Osteocyte (in vitro differentiated cells): ENCODE results near the gene HIGD2A. TPM values are rescaled to one million over a fixed set of nuclear protein-coding genes. Genes with fewer than 3 reads are reported as not detected.

Experiments used
- DNase-seq: peaks from one replicate; pipeline ENCODE4 v3.0.0; 2021; ENCODE audit warnings: mixed read lengths; ENCODE audit not compliant: unreplicated experiment; ENCODE audit errors: extremely low spot score
- H3K27ac Mint-ChIP-seq: one replicate; pipeline ENCODE4 v1.8.0; 2021; ENCODE audit warnings: mild to moderate bottlenecking, mixed read lengths; ENCODE audit not compliant: unreplicated experiment
- H3K27me3 Mint-ChIP-seq: one replicate; pipeline ENCODE4 v1.8.0; 2021; ENCODE audit warnings: mixed read lengths; ENCODE audit not compliant: unreplicated experiment
- H3K36me3 Mint-ChIP-seq: one replicate; pipeline ENCODE4 v1.8.0; 2021; ENCODE audit warnings: mixed read lengths; ENCODE audit not compliant: unreplicated experiment
- H3K4me1 Mint-ChIP-seq: one replicate; pipeline ENCODE4 v1.8.0; 2021; ENCODE audit warnings: mixed read lengths; ENCODE audit not compliant: unreplicated experiment
- H3K4me3 Mint-ChIP-seq: one replicate; pipeline ENCODE4 v1.8.0; 2021; ENCODE audit warnings: mild to moderate bottlenecking, moderate library complexity, mixed read lengths; ENCODE audit not compliant: unreplicated experiment
- H3K9me3 Mint-ChIP-seq: one replicate; pipeline ENCODE4 v1.8.0; 2021; ENCODE audit warnings: mixed read lengths; ENCODE audit not compliant: unreplicated experiment
- CTCF ChIP-seq: fragments of 200-600 bp; sonication (generic); IDR thresholded peaks from 2 replicates; pipeline ENCODE4 v1.5.0; 2021; ENCODE audit warnings: antibody characterized with exemption, mild to moderate bottlenecking, moderate library complexity
- total RNA-seq: library from RNA; stranded (reverse); gene quantifications from 2 replicates; pipeline ENCODE4 v1.2.1, GENCODE V29; 2021

Gene HIGD2A
- total RNA-seq, 1 donor from 2014 or later = 83.8 TPM

- H3K9me3 Mint-ChIP-seq = no peaks in the 10 kb centered on the region
- no peak for TF ChIP-seq CTCF
- H3K36me3 Mint-ChIP-seq = peaks cover 20% of the 10 kb centered on the region
- H3K4me3 Mint-ChIP-seq = no peak overlapping the region
- H3K27me3 Mint-ChIP-seq = no peaks in the 10 kb centered on the region
- peaks cover 3% of the 10 kb centered on the region for H3K4me1 Mint-ChIP-seq
- H3K27ac Mint-ChIP-seq = no peak overlapping the region
- no peak for DNase-seq
Measured at GRCh38 chr5:176381423-176381822, 7.1 kb upstream of the HIGD2A start.

- peaks cover 17% of the 10 kb centered on the region for H3K36me3 Mint-ChIP-seq
- H3K4me3 Mint-ChIP-seq = no peak overlapping the region
- DNase-seq = no peak
- no peak overlapping the region for H3K27ac Mint-ChIP-seq
- no peaks in the 10 kb centered on the region for H3K9me3 Mint-ChIP-seq
- H3K27me3 Mint-ChIP-seq = no peaks in the 10 kb centered on the region
- peaks cover 8% of the 10 kb centered on the region for H3K4me1 Mint-ChIP-seq
- TF ChIP-seq CTCF = no peak
Measured at GRCh38 chr5:176381979-176382378, 6.6 kb upstream of the HIGD2A start.

- no peaks in the 10 kb centered on the region for H3K27me3 Mint-ChIP-seq
- H3K36me3 Mint-ChIP-seq = peaks cover 17% of the 10 kb centered on the region
- DNase-seq = no peak
- peaks cover 16% of the 10 kb centered on the region for H3K4me1 Mint-ChIP-seq
- H3K9me3 Mint-ChIP-seq = no peaks in the 10 kb centered on the region
- no peak for TF ChIP-seq CTCF
- H3K4me3 Mint-ChIP-seq = no peak overlapping the region
- no peak overlapping the region for H3K27ac Mint-ChIP-seq
Measured at GRCh38 chr5:176382721-176383120, 5.8 kb upstream of the HIGD2A start.

- no peak overlapping the region for H3K27ac Mint-ChIP-seq
- DNase-seq = no peak
- H3K4me1 Mint-ChIP-seq = peaks cover 19% of the 10 kb centered on the region
- H3K4me3 Mint-ChIP-seq = no peak overlapping the region
- no peaks in the 10 kb centered on the region for H3K9me3 Mint-ChIP-seq
- TF ChIP-seq CTCF = no peak
- no peaks in the 10 kb centered on the region for H3K27me3 Mint-ChIP-seq
- peaks cover 17% of the 10 kb centered on the region for H3K36me3 Mint-ChIP-seq
Measured at GRCh38 chr5:176383248-176383905, 5.2 kb upstream of the HIGD2A start.

- no peaks in the 10 kb centered on the region for H3K9me3 Mint-ChIP-seq
- no peak overlapping the region for H3K4me3 Mint-ChIP-seq
- H3K27ac Mint-ChIP-seq = no peak overlapping the region
- H3K36me3 Mint-ChIP-seq = peaks cover 17% of the 10 kb centered on the region
- no peak for TF ChIP-seq CTCF
- no peak for DNase-seq
- H3K4me1 Mint-ChIP-seq = peaks cover 19% of the 10 kb centered on the region
- H3K27me3 Mint-ChIP-seq = no peaks in the 10 kb centered on the region
Measured at GRCh38 chr5:176383961-176384360, 4.6 kb upstream of the HIGD2A start.
